ENCODE measurements around the gene STARD10. TPM values are rescaled to one million over a fixed set of nuclear protein-coding genes. Genes with fewer than 3 reads are reported as not detected.

Gene STARD10
- total RNA-seq, 2 experiments from 2014 or later: 10.4 to 12.9 TPM

DNA sequence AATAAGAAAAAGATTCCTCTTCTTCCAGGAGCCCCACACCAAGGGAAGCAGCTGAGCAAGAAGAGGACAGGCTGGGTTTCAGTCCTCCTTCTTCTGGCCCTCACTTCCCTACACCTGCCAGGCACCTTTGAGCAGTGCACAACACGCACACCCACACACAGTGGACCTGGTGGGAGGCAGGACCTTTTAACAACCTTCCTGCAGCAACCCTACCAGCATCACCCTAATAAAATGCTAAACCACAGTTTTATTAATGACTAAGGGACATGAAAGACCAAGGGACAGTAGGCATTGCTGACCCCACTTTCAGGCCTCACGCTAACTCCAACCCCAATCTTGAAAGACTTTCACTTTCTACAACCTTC is 53.8 kb downstream of the STARD10 start:
- intact Hi-C loops (cut with micrococcal nuclease; ENCODE audit: unreplicated experiment): no loop called here
- POLR2A ChIA-PET: interaction anchor here (0.5 to 1.5 kb wide), 4 partner anchors 9 to 58 kb away, joined by 3 to 8 read pairs (median 4); partner anchors contain the start of gene STARD10
- DNase-seq (ENCODE audit: low spot score): peak; percentile 31
- no peak for TF ChIP-seq EZH2phosphoT487 (IDR thresholded peaks at IDR 0.05; ENCODE audit: borderline replicate concordance, low read depth, low read length)
- TF ChIP-seq, protein P1, sequence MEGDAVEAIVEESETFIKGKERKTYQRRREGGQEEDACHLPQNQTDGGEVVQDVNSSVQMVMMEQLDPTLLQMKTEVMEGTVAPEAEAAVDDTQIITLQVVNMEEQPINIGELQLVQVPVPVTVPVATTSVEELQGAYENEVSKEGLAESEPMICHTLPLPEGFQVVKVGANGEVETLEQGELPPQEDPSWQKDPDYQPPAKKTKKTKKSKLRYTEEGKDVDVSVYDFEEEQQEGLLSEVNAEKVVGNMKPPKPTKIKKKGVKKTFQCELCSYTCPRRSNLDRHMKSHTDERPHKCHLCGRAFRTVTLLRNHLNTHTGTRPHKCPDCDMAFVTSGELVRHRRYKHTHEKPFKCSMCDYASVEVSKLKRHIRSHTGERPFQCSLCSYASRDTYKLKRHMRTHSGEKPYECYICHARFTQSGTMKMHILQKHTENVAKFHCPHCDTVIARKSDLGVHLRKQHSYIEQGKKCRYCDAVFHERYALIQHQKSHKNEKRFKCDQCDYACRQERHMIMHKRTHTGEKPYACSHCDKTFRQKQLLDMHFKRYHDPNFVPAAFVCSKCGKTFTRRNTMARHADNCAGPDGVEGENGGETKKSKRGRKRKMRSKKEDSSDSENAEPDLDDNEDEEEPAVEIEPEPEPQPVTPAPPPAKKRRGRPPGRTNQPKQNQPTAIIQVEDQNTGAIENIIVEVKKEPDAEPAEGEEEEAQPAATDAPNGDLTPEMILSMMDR (conservative IDR thresholded peaks at IDR 0.05; ENCODE audit: low read length): no peak
- no TSS peak for BruUV-seq (replicated peaks)
- peak overlapping the region; percentile 81 for H3K4me2 ChIP-seq (ENCODE audit: low read length)
- no peaks in the 10 kb centered on the region for H4K20me1 ChIP-seq (ENCODE audit: insufficient read depth, low read length)
- H3K9me3 ChIP-seq (ENCODE audit: low read length): no peaks in the 10 kb centered on the region
- peaks cover 90% of the 10 kb centered on the region for H3K4me1 ChIP-seq (ENCODE audit: insufficient read depth, low read length, poor library complexity, severe bottlenecking)
- CTCF ChIA-PET (ENCODE audit: unreplicated experiment): no interaction called here
- H3K79me2 ChIP-seq (ENCODE audit: insufficient read depth, low read depth, low read length): peaks cover 16% of the 10 kb centered on the region; the same call in 1 of the 2 replicates
- H3K9me2 ChIP-seq (ENCODE audit: insufficient read depth, low read length): no peaks in the 10 kb centered on the region
- H3K27ac ChIP-seq (ENCODE audit: low read depth, low read length, poor library complexity, severe bottlenecking): peak overlapping the region; percentile 63
- no peak overlapping the region for H2AFZ ChIP-seq (ENCODE audit: low read length)
- no peaks in the 10 kb centered on the region; the same call in 1 of the 2 replicates for H3K36me3 ChIP-seq (ENCODE audit: insufficient read depth, low read length)
- peak overlapping the region; percentile 60 for H3K4me3 ChIP-seq (ENCODE audit: low read depth, low read length, poor library complexity, severe bottlenecking)

DNA sequence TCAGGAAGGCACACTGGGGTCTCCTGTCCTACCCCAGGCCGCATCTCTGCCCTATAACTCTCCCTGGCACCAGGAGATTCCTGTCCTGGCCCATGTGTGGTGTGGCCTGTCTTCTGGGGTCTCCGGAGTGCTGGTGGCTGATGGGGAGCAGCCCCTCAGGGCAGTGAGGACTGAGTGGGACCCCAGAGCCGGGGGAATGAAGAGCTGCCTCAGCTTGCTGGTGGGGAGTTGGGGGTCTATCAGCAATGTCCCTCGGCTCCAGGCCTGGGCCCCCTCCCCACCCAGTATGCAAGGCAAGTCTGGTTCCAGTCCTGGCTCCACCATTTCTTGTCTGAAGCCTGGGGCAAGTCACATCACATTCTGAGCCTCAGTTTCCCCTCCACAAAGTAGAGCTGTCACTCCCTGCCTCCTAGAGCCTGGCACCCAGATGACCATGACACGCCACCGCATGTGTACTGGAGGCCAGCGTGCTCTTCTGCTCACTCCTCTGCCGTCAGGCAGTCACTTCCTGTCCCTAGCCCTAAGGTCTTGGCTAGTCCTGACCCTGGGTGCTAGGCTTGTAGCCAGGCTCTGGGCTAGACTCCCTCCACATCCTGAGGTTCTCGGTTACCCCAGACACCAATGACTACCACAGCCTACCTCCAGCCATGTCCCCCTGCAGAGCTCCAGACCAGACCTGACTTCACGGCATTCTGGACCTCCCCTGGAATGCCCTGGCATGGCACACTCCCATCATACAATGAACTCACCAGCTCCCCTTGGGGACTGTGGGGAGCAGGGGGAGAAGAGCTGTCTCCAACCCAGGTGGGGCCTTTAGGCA is 54.4 kb downstream of the STARD10 start:
- H3K9me3 ChIP-seq (ENCODE audit: low read length): no peaks in the 10 kb centered on the region
- ChIA-PET CTCF (ENCODE audit: unreplicated experiment) (interaction anchor here (0.6 to 0.8 kb wide), 2 partner anchors 13 to 55 kb away, joined by 3 read pairs; partner anchors contain the start of gene STARD10), POLR2A (interaction anchor here (0.5 to 1.6 kb wide), 3 partner anchors 9 to 58 kb away, joined by 3 to 4 read pairs (median 3); no protein-coding TSS in a partner anchor)
- peak; percentile 47 for DNase-seq (ENCODE audit: low spot score)
- TF ChIP-seq EZH2phosphoT487 (IDR thresholded peaks at IDR 0.05; ENCODE audit: borderline replicate concordance, low read depth, low read length): no peak
- TF ChIP-seq, protein P1 (conservative IDR thresholded peaks at IDR 0.05; ENCODE audit: low read length): no peak
- no TSS peak for BruUV-seq (replicated peaks)
- peak overlapping the region; percentile 63 for H3K27ac ChIP-seq (ENCODE audit: low read depth, low read length, poor library complexity, severe bottlenecking)
- H2AFZ ChIP-seq (ENCODE audit: low read length): no peak overlapping the region
- peak overlapping the region; percentile 60 for H3K4me3 ChIP-seq (ENCODE audit: low read depth, low read length, poor library complexity, severe bottlenecking)
- no peaks in the 10 kb centered on the region for H3K36me3 ChIP-seq (ENCODE audit: insufficient read depth, low read length)
- peak overlapping the region; percentile 81 for H3K4me2 ChIP-seq (ENCODE audit: low read length)
- no peaks in the 10 kb centered on the region for H3K9me2 ChIP-seq (ENCODE audit: insufficient read depth, low read length)
- no peaks in the 10 kb centered on the region for H4K20me1 ChIP-seq (ENCODE audit: insufficient read depth, low read length)
- intact Hi-C loops (cut with micrococcal nuclease; ENCODE audit: unreplicated experiment): loop anchor here (2.0 to 5.0 kb wide), 2 partner anchors 75 to 413 kb away; partner anchors contain the start of gene ATG16L2
- H3K4me1 ChIP-seq (ENCODE audit: insufficient read depth, low read length, poor library complexity, severe bottlenecking): peaks cover 85% of the 10 kb centered on the region
- peaks cover 18% of the 10 kb centered on the region; the same call in 1 of the 2 replicates for H3K79me2 ChIP-seq (ENCODE audit: insufficient read depth, low read depth, low read length)

Data from OCI-LY7 (cell line).